Effector memory CD4-positive, alpha-beta T cell (primary cell): ENCODE data around the gene PTPN1.

Experiments
- DNase-seq, 3 donors: peaks; one replicate each; pipeline ENCODE4 v3.0.0-alpha.2; 2020
- H3K27ac ChIP-seq: 2 replicates; pipeline ENCODE4 v1.7.0; 2013; ENCODE audit warnings: mild to moderate bottlenecking, low read length, moderate library complexity; ENCODE audit not compliant: insufficient read depth, poor library complexity, severe bottlenecking
- H3K27me3 ChIP-seq: replicated peaks from 2 replicates; pipeline ENCODE4 v1.7.0; 2013; ENCODE audit warnings: mild to moderate bottlenecking, low read length; ENCODE audit not compliant: insufficient read depth, control insufficient read depth, poor library complexity, severe bottlenecking
- H3K36me3 ChIP-seq: 2 replicates; pipeline ENCODE4 v1.7.0; 2013; ENCODE audit warnings: mild to moderate bottlenecking, low read length, moderate library complexity; ENCODE audit not compliant: control insufficient read depth, insufficient read depth
- H3K4me1 ChIP-seq: 2 replicates; pipeline ENCODE4 v1.7.0; 2013; ENCODE audit warnings: low read length, mild to moderate bottlenecking; ENCODE audit not compliant: control insufficient read depth, insufficient read depth, poor library complexity, severe bottlenecking
- H3K4me3 ChIP-seq: 2 replicates; pipeline ENCODE4 v1.7.0; 2013; ENCODE audit warnings: low read length, low read depth, mild to moderate bottlenecking; ENCODE audit not compliant: insufficient read depth, poor library complexity, severe bottlenecking
- H3K9me3 ChIP-seq: 2 replicates; pipeline ENCODE4 v1.7.0; 2013; ENCODE audit warnings: mild to moderate bottlenecking, low read length, moderate library complexity; ENCODE audit not compliant: control insufficient read depth

Gene PTPN1

GRCh38 chr20:50607850-50608749 lies 97.9 kb downstream of the PTPN1 start:
- DNase-seq = no peak
- no peak overlapping the region for H3K4me3 ChIP-seq
- H3K4me1 ChIP-seq = no peaks in the 10 kb centered on the region
- no peaks in the 10 kb centered on the region for H3K27me3 ChIP-seq
- H3K36me3 ChIP-seq = no peaks in the 10 kb centered on the region
- no peaks in the 10 kb centered on the region for H3K9me3 ChIP-seq
- no peak overlapping the region for H3K27ac ChIP-seq

DNA sequence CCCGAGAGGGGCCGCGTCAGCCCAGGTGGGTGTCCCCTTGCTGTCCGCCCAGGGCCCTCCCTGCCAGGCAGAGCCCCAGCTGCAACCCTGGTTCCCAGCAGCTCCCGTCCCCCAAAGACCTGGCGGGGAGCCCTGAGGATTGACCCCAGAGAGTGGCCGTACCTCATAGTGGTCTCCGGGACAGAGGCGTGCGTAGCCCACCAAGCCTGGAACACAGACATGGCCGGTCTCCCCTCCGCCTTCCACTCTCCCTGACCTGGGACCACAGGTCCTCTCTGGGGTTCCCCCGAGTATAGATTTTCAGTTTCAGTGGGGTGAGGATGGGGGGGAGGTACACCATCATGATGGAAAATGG lies 98.5 kb downstream of the PTPN1 start:
- Histone ChIP-seq H3K4me1 (no peaks in the 10 kb centered on the region), H3K9me3 (no peaks in the 10 kb centered on the region), H3K27ac (no peak overlapping the region), H3K27me3 (no peaks in the 10 kb centered on the region), H3K4me3 (no peak overlapping the region), H3K36me3 (no peaks in the 10 kb centered on the region)
- DNase-seq = no peak

GRCh38 chr20:50609438-50609989 lies 99.3 kb downstream of the PTPN1 start:
- H3K27me3 ChIP-seq = no peaks in the 10 kb centered on the region
- no peaks in the 10 kb centered on the region for H3K9me3 ChIP-seq
- no peak overlapping the region for H3K4me3 ChIP-seq
- no peaks in the 10 kb centered on the region for H3K36me3 ChIP-seq
- no peak for DNase-seq
- H3K27ac ChIP-seq = no peak overlapping the region
- no peaks in the 10 kb centered on the region for H3K4me1 ChIP-seq

DNA sequence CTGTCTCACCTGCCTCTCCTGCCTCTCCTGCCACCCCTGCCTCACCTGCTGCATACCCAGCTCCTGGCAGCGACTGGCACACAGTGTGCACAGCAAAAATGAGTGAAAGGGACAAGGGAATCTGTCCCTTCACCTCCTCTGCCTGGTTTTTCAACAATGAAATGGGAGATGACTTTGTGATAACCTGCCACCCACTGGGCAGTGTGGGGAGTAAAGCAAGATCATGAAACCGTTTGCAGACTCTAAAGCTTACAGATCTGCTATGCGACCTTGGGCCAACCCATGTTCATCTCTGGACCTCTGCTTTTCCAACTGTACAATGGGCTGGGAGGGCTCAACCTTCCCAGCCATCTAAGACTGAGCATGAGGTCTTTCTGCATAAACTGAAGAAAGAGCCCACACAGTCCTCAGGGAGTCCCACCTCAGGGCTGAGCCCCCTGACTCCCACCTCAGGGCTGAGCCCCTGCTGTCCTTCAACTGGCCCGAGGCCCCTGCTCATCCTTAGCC lies 100.1 kb downstream of the PTPN1 start:
- no peaks in the 10 kb centered on the region for H3K4me1 ChIP-seq
- no peaks in the 10 kb centered on the region for H3K36me3 ChIP-seq
- no peak for DNase-seq
- no peaks in the 10 kb centered on the region for H3K27me3 ChIP-seq
- no peaks in the 10 kb centered on the region for H3K9me3 ChIP-seq
- H3K27ac ChIP-seq = no peak overlapping the region
- H3K4me3 ChIP-seq = no peak overlapping the region

DNA sequence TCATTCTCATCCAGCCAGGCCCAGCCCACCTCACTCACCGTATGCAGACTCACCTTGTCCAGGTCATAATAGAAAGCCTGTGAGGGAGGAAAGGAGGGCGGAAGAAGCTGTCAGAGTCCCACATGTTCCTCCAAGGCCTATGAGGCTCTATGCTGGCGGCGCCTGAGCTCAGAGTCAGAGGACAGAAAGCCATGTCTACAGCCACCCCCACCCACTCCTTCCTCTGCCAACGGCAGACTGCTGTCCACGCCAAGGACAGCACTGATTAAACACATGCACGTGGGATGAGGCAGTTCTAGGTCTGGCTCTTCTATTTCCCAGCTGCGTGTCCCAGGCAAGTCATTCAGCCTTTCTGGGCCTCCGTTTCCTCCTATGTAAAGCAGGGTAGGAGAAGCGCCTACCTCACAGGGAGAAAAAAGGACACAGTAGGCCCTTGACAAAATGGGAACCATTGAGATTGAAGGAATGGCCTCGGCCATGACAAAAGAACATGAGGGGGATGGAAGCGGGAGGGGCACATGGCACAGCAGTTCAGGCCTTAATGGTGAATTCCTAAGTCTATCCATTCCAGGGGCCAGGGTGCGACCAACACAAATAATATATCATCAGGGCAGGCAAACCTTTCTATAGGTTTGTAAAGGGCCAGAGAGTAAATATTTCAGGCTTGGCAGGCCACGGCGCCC lies 101.1 kb downstream of the PTPN1 start:
- Histone ChIP-seq H3K36me3 (no peaks in the 10 kb centered on the region), H3K4me1 (no peaks in the 10 kb centered on the region), H3K4me3 (no peak overlapping the region), H3K9me3 (no peaks in the 10 kb centered on the region), H3K27ac (no peak overlapping the region), H3K27me3 (no peaks in the 10 kb centered on the region)
- DNase-seq = no peak

GRCh38 chr20:50613438-50614169 lies 103.4 kb downstream of the PTPN1 start:
- Histone ChIP-seq H3K27me3 (no peaks in the 10 kb centered on the region), H3K4me3 (no peak overlapping the region), H3K9me3 (no peaks in the 10 kb centered on the region), H3K4me1 (no peaks in the 10 kb centered on the region), H3K36me3 (no peaks in the 10 kb centered on the region), H3K27ac (no peak overlapping the region)
- DNase-seq = no peak

DNA sequence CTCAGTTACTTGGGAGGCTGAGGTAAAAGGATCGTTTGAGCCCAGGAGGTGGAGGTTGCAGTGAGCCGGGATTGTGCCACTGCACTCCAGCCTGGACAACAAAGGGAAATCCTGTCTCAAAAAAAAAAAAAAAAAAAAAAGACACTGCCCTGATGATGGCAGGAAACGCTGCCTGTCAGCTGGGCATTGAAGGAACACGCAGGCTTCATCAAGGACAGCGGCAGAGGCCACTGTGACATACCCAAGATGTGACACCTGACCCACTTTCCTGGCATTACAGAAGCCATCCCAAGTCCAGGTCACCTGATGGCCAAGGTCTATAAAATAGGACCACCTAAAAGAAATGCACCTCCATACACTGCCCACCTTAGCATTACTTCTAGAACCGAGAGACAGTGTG lies 105.2 kb downstream of the PTPN1 start:
- Histone ChIP-seq H3K4me3 (no peak overlapping the region), H3K27ac (no peak overlapping the region)

GRCh38 chr20:50617022-50617421 lies 106.8 kb downstream of the PTPN1 start:
- Histone ChIP-seq H3K4me3 (no peak overlapping the region), H3K9me3 (no peaks in the 10 kb centered on the region), H3K4me1 (no peaks in the 10 kb centered on the region), H3K36me3 (no peaks in the 10 kb centered on the region), H3K27ac (no peak overlapping the region), H3K27me3 (no peaks in the 10 kb centered on the region)
- DNase-seq = no peak

More for the DNA sequence above, 105.2 kb downstream of the PTPN1 start:
- Histone ChIP-seq H3K9me3 (no peaks in the 10 kb centered on the region), H3K27me3 (no peaks in the 10 kb centered on the region), H3K4me1 (no peaks in the 10 kb centered on the region), H3K36me3 (no peaks in the 10 kb centered on the region)
- no peak for DNase-seq

DNA sequence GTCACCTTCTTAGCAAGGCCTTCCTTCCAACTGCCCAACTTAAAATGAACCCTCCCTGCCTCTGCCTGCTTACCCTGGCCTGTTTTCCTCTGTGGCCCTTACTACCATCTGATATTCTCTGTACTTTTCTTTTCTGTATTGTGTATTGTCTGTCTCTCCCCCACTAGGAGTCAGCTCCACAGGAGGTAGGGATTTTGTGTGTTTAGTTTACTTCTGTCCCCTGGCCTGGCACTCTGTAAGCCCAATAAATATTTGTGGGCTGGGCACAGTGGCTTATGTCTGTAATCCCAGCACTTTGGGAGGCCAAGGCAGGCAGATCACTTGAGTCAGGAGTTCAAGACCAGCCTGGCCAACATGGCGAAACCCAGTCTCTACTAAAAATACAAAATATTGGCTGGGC lies 108.4 kb downstream of the PTPN1 start:
- no peaks in the 10 kb centered on the region for H3K27me3 ChIP-seq
- H3K36me3 ChIP-seq = no peaks in the 10 kb centered on the region
- H3K9me3 ChIP-seq = no peaks in the 10 kb centered on the region
- no peak overlapping the region for H3K4me3 ChIP-seq
- H3K27ac ChIP-seq = no peak overlapping the region
- no peak for DNase-seq
- no peaks in the 10 kb centered on the region for H3K4me1 ChIP-seq
